ENCODE results near the gene PDZD2. TPM values are rescaled to one million over a fixed set of nuclear protein-coding genes. Genes with fewer than 3 reads are reported as not detected.
"Not testable (repeated sequence)": the region's sequence is repeated elsewhere in the genome, so short reads cannot be mapped to it uniquely, and the experiment has no call there.

Gene PDZD2
- total and polyA plus RNA-seq, 5 donors, result 40.4 to 188 (median 109) TPM

GRCh38 chr5:32103521-32103920, 464.6 kb downstream of the PDZD2 start:
- intact Hi-C loops (cut with DNase I), result no loop called here
- Histone ChIP-seq H3K27me3 (ENCODE audit: control insufficient read depth, insufficient read depth) (no peaks in the 10 kb centered on the region), H3K4me3 (ENCODE audit: low read length) (no peak overlapping the region), H3K27ac (ENCODE audit: low read length) (no peak overlapping the region), H3K9me3 (ENCODE audit: control insufficient read depth, low read length) (peaks cover 2% of the 10 kb centered on the region), H3K4me1 (ENCODE audit: control insufficient read depth, insufficient read depth, low read length) (peaks cover 3% of the 10 kb centered on the region)
- DNase-seq (no peak), ATAC-seq (no peak)
- WGBS, result 95% methylated on average over 12 of the region's 12 CpGs

GRCh38 chr5:32107291-32107690, 468.4 kb downstream of the PDZD2 start:
- Histone ChIP-seq H3K27me3 (ENCODE audit: control insufficient read depth, insufficient read depth) (no peaks in the 10 kb centered on the region), H3K4me3 (ENCODE audit: low read length) (no peak overlapping the region), H3K27ac (ENCODE audit: low read length) (no peak overlapping the region), H3K4me1 (ENCODE audit: control insufficient read depth, insufficient read depth, low read length) (peaks cover 2% of the 10 kb centered on the region), H3K9me3 (ENCODE audit: control insufficient read depth, low read length) (no peaks in the 10 kb centered on the region)
- WGBS, result 95% methylated on average over 4 of the region's 4 CpGs
- intact Hi-C loops (cut with DNase I), result no loop called here
- ATAC-seq (no peak), DNase-seq (no peak)

GRCh38 chr5:32108167-32108566, 469.2 kb downstream of the PDZD2 start:
- ATAC-seq, result no peak
- no peak for DNase-seq
- Histone ChIP-seq H3K4me3 (ENCODE audit: low read length) (no peak overlapping the region), H3K9me3 (ENCODE audit: control insufficient read depth, low read length) (no peaks in the 10 kb centered on the region), H3K4me1 (ENCODE audit: control insufficient read depth, insufficient read depth, low read length) (peaks cover 2% of the 10 kb centered on the region), H3K27ac (ENCODE audit: low read length) (no peak overlapping the region), H3K27me3 (ENCODE audit: control insufficient read depth, insufficient read depth) (no peaks in the 10 kb centered on the region)
- 82% methylated on average over 4 of the region's 4 CpGs for WGBS
- intact Hi-C loops (cut with DNase I), result no loop called here

- DNase-seq, result no peak
- 82% methylated on average over 10 of the region's 10 CpGs for WGBS
- Histone ChIP-seq H3K27me3 (ENCODE audit: control insufficient read depth, insufficient read depth) (no peaks in the 10 kb centered on the region), H3K4me1 (ENCODE audit: control insufficient read depth, insufficient read depth, low read length) (peaks cover 2% of the 10 kb centered on the region), H3K9me3 (ENCODE audit: control insufficient read depth, low read length) (no peaks in the 10 kb centered on the region), H3K27ac (ENCODE audit: low read length) (no peak overlapping the region), H3K4me3 (ENCODE audit: low read length) (no peak overlapping the region)
- intact Hi-C loops (cut with DNase I), result no loop called here
- ATAC-seq, result peak in 1 of 2 donors; percentile 34
Measured at GRCh38 chr5:32109236-32109635, 470.3 kb downstream of the PDZD2 start.

- Histone ChIP-seq H3K27me3 (ENCODE audit: control insufficient read depth, insufficient read depth) (no peaks in the 10 kb centered on the region), H3K27ac (ENCODE audit: low read length) (no peak overlapping the region), H3K4me3 (ENCODE audit: low read length) (no peak overlapping the region), H3K4me1 (ENCODE audit: control insufficient read depth, insufficient read depth, low read length) (peaks cover 2% of the 10 kb centered on the region), H3K9me3 (ENCODE audit: control insufficient read depth, low read length) (no peaks in the 10 kb centered on the region)
- intact Hi-C loops (cut with DNase I), result no loop called here
- DNase-seq (no peak), ATAC-seq (no peak)
- 87% methylated on average over 5 of the region's 5 CpGs for WGBS
Measured at GRCh38 chr5:32110111-32110696, 471.3 kb downstream of the PDZD2 start.

GRCh38 chr5:32115985-32116384, 477.1 kb downstream of the PDZD2 start:
- peaks cover 3% of the 10 kb centered on the region for H3K4me1 ChIP-seq (ENCODE audit: control insufficient read depth, insufficient read depth, low read length)
- H3K27me3 ChIP-seq (ENCODE audit: control insufficient read depth, insufficient read depth), result no peaks in the 10 kb centered on the region
- ATAC-seq (no peak), DNase-seq (no peak)
- intact Hi-C loops (cut with DNase I), result no loop called here
- peak overlapping the region; percentile 58 for H3K27ac ChIP-seq (ENCODE audit: low read length)
- WGBS, result 90% methylated on average over 3 of the region's 3 CpGs
- no peaks in the 10 kb centered on the region for H3K9me3 ChIP-seq (ENCODE audit: control insufficient read depth, low read length)
- H3K4me3 ChIP-seq (ENCODE audit: low read length), result no peak overlapping the region

- intact Hi-C loops (cut with DNase I), result no loop called here
- Histone ChIP-seq H3K9me3 (ENCODE audit: control insufficient read depth, low read length) (no peaks in the 10 kb centered on the region), H3K27ac (ENCODE audit: low read length) (no peak overlapping the region), H3K27me3 (ENCODE audit: control insufficient read depth, insufficient read depth) (no peaks in the 10 kb centered on the region), H3K4me1 (ENCODE audit: control insufficient read depth, insufficient read depth, low read length) (peaks cover 2% of the 10 kb centered on the region), H3K4me3 (ENCODE audit: low read length) (no peak overlapping the region)
- no peak for DNase-seq
- ATAC-seq, result no peak
- 98% methylated on average over 4 of the region's 4 CpGs for WGBS
Measured at GRCh38 chr5:32116574-32117313, 477.8 kb downstream of the PDZD2 start.

- WGBS, result 97% methylated on average over 8 of the region's 8 CpGs
- H3K27ac ChIP-seq (ENCODE audit: low read length); H3K4me1 ChIP-seq (ENCODE audit: control insufficient read depth, insufficient read depth, low read length); H3K9me3 ChIP-seq (ENCODE audit: control insufficient read depth, low read length); H3K27me3 ChIP-seq (ENCODE audit: control insufficient read depth, insufficient read depth); ATAC-seq; H3K4me3 ChIP-seq (ENCODE audit: low read length); DNase-seq; intact Hi-C loops (cut with DNase I): not testable (repeated sequence)
Measured at GRCh38 chr5:32118922-32119321, 480.0 kb downstream of the PDZD2 start.

GRCh38 chr5:32123058-32123805, 484.3 kb downstream of the PDZD2 start:
- peaks cover 5% of the 10 kb centered on the region for H3K4me1 ChIP-seq (ENCODE audit: control insufficient read depth, insufficient read depth, low read length)
- ATAC-seq (peak in 1 of 2 donors; percentile 20), DNase-seq (no peak)
- no peak overlapping the region for H3K4me3 ChIP-seq (ENCODE audit: low read length)
- no peaks in the 10 kb centered on the region for H3K27me3 ChIP-seq (ENCODE audit: control insufficient read depth, insufficient read depth)
- 73% methylated on average over 8 of the region's 8 CpGs for WGBS
- H3K27ac ChIP-seq (ENCODE audit: low read length), result no peak overlapping the region
- intact Hi-C loops (cut with DNase I), result no loop called here
- H3K9me3 ChIP-seq (ENCODE audit: control insufficient read depth, low read length), result peaks cover 2% of the 10 kb centered on the region

- 72% methylated on average over 6 of the region's 6 CpGs for WGBS
- Histone ChIP-seq H3K27ac (ENCODE audit: low read length) (no peak overlapping the region), H3K4me3 (ENCODE audit: low read length) (no peak overlapping the region), H3K27me3 (ENCODE audit: control insufficient read depth, insufficient read depth) (no peaks in the 10 kb centered on the region), H3K9me3 (ENCODE audit: control insufficient read depth, low read length) (peaks cover 2% of the 10 kb centered on the region), H3K4me1 (ENCODE audit: control insufficient read depth, insufficient read depth, low read length) (peaks cover 5% of the 10 kb centered on the region)
- intact Hi-C loops (cut with DNase I), result no loop called here
- DNase-seq, result no peak
- no peak for ATAC-seq
Measured at GRCh38 chr5:32123889-32124676, 485.2 kb downstream of the PDZD2 start.
